HG03060 (cell line): Measurements from ENCODE around the gene FARS2.
"Not testable (repeated sequence)": the region's sequence is repeated elsewhere in the genome, so short reads cannot be mapped to it uniquely, and the experiment has no call there.

Source experiments
- ATAC-seq: cut with Tn5 transposase; IDR thresholded peaks from one replicate; pipeline ENCODE4 v1.9.1; 2021; ENCODE audit warnings: low read depth, moderate number of reproducible peaks; ENCODE audit not compliant: unreplicated experiment

FARS2 gene

GRCh38 chr6:5765141-5765760, 503.9 kb downstream of the FARS2 start:
- ATAC-seq: no peak

- ATAC-seq: no peak
Measured at GRCh38 chr6:5766260-5766659, 504.9 kb downstream of the FARS2 start.

- ATAC-seq: no peak
Measured at GRCh38 chr6:5767471-5767870, 506.2 kb downstream of the FARS2 start.

- no peak for ATAC-seq
Measured at GRCh38 chr6:5771211-5771610, 509.9 kb downstream of the FARS2 start.

GRCh38 chr6:5771759-5772390, 510.6 kb downstream of the FARS2 start:
- no peak for ATAC-seq

- ATAC-seq: no peak
Measured at GRCh38 chr6:5772408-5773120, 511.3 kb downstream of the FARS2 start.

- ATAC-seq: no peak
Measured at GRCh38 chr6:5776104-5776503, 514.8 kb downstream of the FARS2 start.

- ATAC-seq: no peak
Measured at GRCh38 chr6:5776706-5777390, 515.5 kb downstream of the FARS2 start.

GRCh38 chr6:5778317-5778857, 517.1 kb downstream of the FARS2 start:
- peak; percentile 88 for ATAC-seq

GRCh38 chr6:5778906-5779305, 517.6 kb downstream of the FARS2 start:
- ATAC-seq: no peak

GRCh38 chr6:5781019-5781418, 519.7 kb downstream of the FARS2 start:
- no peak for ATAC-seq

- no peak for ATAC-seq
Measured at GRCh38 chr6:5781966-5782556, 520.7 kb downstream of the FARS2 start.

GRCh38 chr6:5782783-5783547, 521.7 kb downstream of the FARS2 start:
- no peak for ATAC-seq

GRCh38 chr6:5783584-5784089, 522.3 kb downstream of the FARS2 start:
- no peak for ATAC-seq

GRCh38 chr6:5785249-5785648, 523.9 kb downstream of the FARS2 start:
- no peak for ATAC-seq

- no peak for ATAC-seq
Measured at GRCh38 chr6:5786321-5786968, 525.1 kb downstream of the FARS2 start.

GRCh38 chr6:5786969-5787720, 525.8 kb downstream of the FARS2 start:
- ATAC-seq: no peak

- ATAC-seq: not testable (repeated sequence)
Measured at GRCh38 chr6:5789426-5789825, 528.1 kb downstream of the FARS2 start.
